GM23338 (cell line): Measurements from ENCODE around the gene RNASET2. TPM values are rescaled to one million over a fixed set of nuclear protein-coding genes. Genes with fewer than 3 reads are reported as not detected.

Experiments
- ATAC-seq: fragments of 200-7000 bp; cut with Tn5 transposase; 3 replicates; pipeline ENCODE4 v1.9.1; 2020
- DNase-seq: peaks from one replicate; pipeline ENCODE4 v3.0.0-alpha.2; 2015; ENCODE audit warnings: low spot score
- H2AFZ ChIP-seq: fragments of 200-600 bp; sonication (generic); 2 replicates; pipeline ENCODE4 v1.8.0; 2016; ENCODE audit warnings: antibody characterized with exemption, mild to moderate bottlenecking, moderate library complexity
- H3F3A ChIP-seq: fragments of 200-600 bp; sonication (generic); replicated peaks from 2 replicates; pipeline ENCODE4 v1.8.0; 2017; ENCODE audit warnings: antibody characterized with exemption, mixed run types, low read depth
- H3K27ac ChIP-seq: fragments of 200-600 bp; sonication (generic); 2 replicates; pipeline ENCODE4 v1.6.1; 2016; ENCODE audit warnings: low read depth
- H3K27me3 ChIP-seq: fragments of 200-600 bp; sonication (generic); 2 replicates; pipeline ENCODE4 v1.8.0; 2016; ENCODE audit warnings: mild to moderate bottlenecking, mixed run types, moderate library complexity; ENCODE audit not compliant: insufficient read depth
- H3K36me3 ChIP-seq: fragments of 200-600 bp; sonication (generic); 2 replicates; pipeline ENCODE4 v1.8.0; 2016; ENCODE audit warnings: mild to moderate bottlenecking; ENCODE audit not compliant: insufficient read depth
- H3K4me1 ChIP-seq: fragments of 200-600 bp; sonication (generic); 2 replicates; pipeline ENCODE4 v1.8.0; 2016; ENCODE audit warnings: mild to moderate bottlenecking, moderate library complexity; ENCODE audit not compliant: insufficient read depth
- H3K4me2 ChIP-seq: fragments of 200-600 bp; sonication (generic); 2 replicates; pipeline ENCODE4 v1.7.1; 2017; ENCODE audit warnings: mixed run types
- H3K4me3 ChIP-seq: fragments of 200-600 bp; sonication (generic); 2 replicates; pipeline ENCODE4 v1.6.1; 2016; ENCODE audit warnings: mixed run types
- H3K79me2 ChIP-seq: fragments of 200-600 bp; sonication (generic); replicated peaks from 2 replicates; pipeline ENCODE4 v1.8.0; 2017; ENCODE audit warnings: mild to moderate bottlenecking; ENCODE audit not compliant: insufficient read depth
- H3K9me2 ChIP-seq: fragments of 200-600 bp; sonication (generic); 2 replicates; pipeline ENCODE4 v1.8.0; 2017; ENCODE audit not compliant: insufficient read depth
- H4K20me1 ChIP-seq: fragments of 200-600 bp; sonication (generic); replicated peaks from 2 replicates; pipeline ENCODE4 v1.8.0; 2017; ENCODE audit warnings: mild to moderate bottlenecking; ENCODE audit not compliant: insufficient read depth
- H3K27ac Mint-ChIP-seq: 2 replicates; pipeline ENCODE4 v1.8.0; 2020; ENCODE audit warnings: inconsistent platforms, mild to moderate bottlenecking, moderate library complexity, mixed read lengths
- H3K27me3 Mint-ChIP-seq: 3 replicates; pipeline ENCODE4 v1.8.0; 2022; ENCODE audit warnings: low read depth, mild to moderate bottlenecking, moderate library complexity, mixed read lengths, inconsistent platforms; ENCODE audit not compliant: insufficient read depth, poor library complexity
- H3K36me3 Mint-ChIP-seq: 3 replicates; pipeline ENCODE4 v1.8.0; 2021; ENCODE audit warnings: low read depth, mild to moderate bottlenecking, inconsistent platforms, moderate library complexity, mixed read lengths
- H3K4me1 Mint-ChIP-seq: 3 replicates; pipeline ENCODE4 v1.8.0; 2020; ENCODE audit warnings: mild to moderate bottlenecking, inconsistent platforms, mixed read lengths
- H3K4me3 Mint-ChIP-seq: 3 replicates; pipeline ENCODE4 v1.8.0; 2021; ENCODE audit warnings: moderate library complexity, mild to moderate bottlenecking, inconsistent platforms, mixed read lengths
- H3K9me3 Mint-ChIP-seq: 3 replicates; pipeline ENCODE4 v1.8.0; 2020; ENCODE audit warnings: moderate library complexity, mild to moderate bottlenecking, inconsistent platforms, mixed read lengths
- CREB1 ChIP-seq: fragments of 250-450 bp; sonication (Bioruptor Pico); IDR thresholded peaks from 2 replicates; pipeline ENCODE4 v1.5.0; 2020; ENCODE audit warnings: low read depth, mild to moderate bottlenecking, moderate library complexity
- EZH2 ChIP-seq: fragments of 200-600 bp; sonication (generic); IDR thresholded peaks from one replicate; pipeline ENCODE4 v1.8.0; 2017; ENCODE audit warnings: antibody characterized with exemption, mild to moderate bottlenecking, low read depth; ENCODE audit not compliant: unreplicated experiment
- EZH2phosphoT487 ChIP-seq: fragments of 200-600 bp; sonication (generic); IDR thresholded peaks from one replicate; pipeline ENCODE4 v1.8.1; 2018; ENCODE audit warnings: antibody characterized with exemption; ENCODE audit not compliant: unreplicated experiment
- JUNB ChIP-seq: IDR thresholded peaks from one replicate; pipeline ENCODE4 v1.6.1; 2016; ENCODE audit warnings: antibody characterized with exemption; ENCODE audit not compliant: unreplicated experiment
- NANOG ChIP-seq: IDR thresholded peaks from 2 replicates; pipeline ENCODE4 v1.6.1; 2016; ENCODE audit warnings: antibody characterized with exemption, borderline replicate concordance
- POLR2AphosphoS5 ChIP-seq: IDR thresholded peaks from 2 replicates; pipeline ENCODE4 v1.6.1; 2016; ENCODE audit warnings: antibody characterized with exemption, low read depth
- STAT1 ChIP-seq: IDR thresholded peaks from one replicate; pipeline ENCODE4 v1.6.1; 2016; ENCODE audit warnings: antibody characterized with exemption; ENCODE audit not compliant: unreplicated experiment
- ZNF114 ChIP-seq: fragments of 250-450 bp; sonication (Bioruptor Pico); IDR thresholded peaks from 2 replicates; pipeline ENCODE4 v1.5.0; 2020; ENCODE audit warnings: mild to moderate bottlenecking, moderate library complexity
- ZNF331 ChIP-seq: fragments of 250-450 bp; sonication (Bioruptor Pico); IDR thresholded peaks from 2 replicates; pipeline ENCODE4 v1.5.0; 2020; ENCODE audit warnings: low read depth, mild to moderate bottlenecking, moderate library complexity
- polyA plus RNA-seq: library from polyadenylated mRNA; unstranded; fragments of >200 nt; fragmentation: Nextera tagmentation; extraction: Ambion mirVana; gene quantifications from 2 replicates; pipeline ENCODE4 v1.2.1, GENCODE V29; 2016
- total RNA-seq: library from RNA; depleted of rRNA; stranded (reverse); fragments of >200 nt; shearing (Covaris generic); gene quantifications from 2 replicates; pipeline ENCODE4 v1.2.3, GENCODE V29; 2014
- TF ChIP-seq, protein P1 (sequence below): IDR thresholded peaks from one replicate; pipeline ENCODE4 v1.6.1; 2018; ENCODE audit warnings: antibody characterized with exemption; ENCODE audit not compliant: unreplicated experiment
- TF ChIP-seq, protein P2 (sequence below): fragments of 250-450 bp; sonication (Bioruptor Pico); IDR thresholded peaks from 2 replicates; pipeline ENCODE4 v1.5.0; 2020; ENCODE audit warnings: mild to moderate bottlenecking, moderate library complexity
- TF ChIP-seq, protein P3 (sequence below), 2 experiments: fragments of 200-600 bp in 1 of 2; sonication (generic) in 1 of 2; conservative IDR thresholded peaks; 2 replicates each; pipeline versions ENCODE4 v1.5.1 to v1.6.1; 2016 to 2017; ENCODE audit warnings: antibody characterized with exemption in 2 of 2, low read depth in 2 of 2, mild to moderate bottlenecking in 2 of 2, moderate library complexity in 1 of 2
- TF ChIP-seq, protein P4 (sequence below): IDR thresholded peaks from 2 replicates; pipeline ENCODE4 v1.6.1; 2016; ENCODE audit warnings: antibody characterized with exemption

Gene RNASET2
- total and polyA plus RNA-seq, 2 experiments from 2014 or later = 40.5 to 62.8 TPM

DNA sequence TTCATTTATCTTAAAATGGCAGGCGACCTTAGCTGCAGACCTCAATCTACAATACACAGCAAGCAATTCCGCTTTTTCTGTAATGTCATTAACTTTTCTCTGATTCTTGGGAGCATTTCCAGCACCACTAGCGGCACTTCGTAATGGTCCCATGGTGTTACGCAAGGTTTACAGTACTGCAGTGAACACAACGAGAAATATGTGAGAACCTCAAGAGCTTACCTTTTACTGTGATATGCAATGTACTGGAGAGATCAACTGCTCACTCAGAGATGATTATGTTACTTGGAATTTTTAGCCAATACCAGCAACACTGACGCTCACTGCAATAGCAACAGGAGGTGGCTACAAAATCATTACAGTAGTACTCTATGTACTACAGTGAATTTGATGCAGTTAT, 40.1 kb upstream of the RNASET2 start:
- Histone ChIP-seq H3K4me3 (no peak overlapping the region), H3K9me2 (no peaks in the 10 kb centered on the region), H3K4me1 (peaks cover 11% of the 10 kb centered on the region), H3K79me2 (peaks cover 81% of the 10 kb centered on the region), H3K36me3 (no peaks in the 10 kb centered on the region; the same call in 1 of the 2 replicates), H2AFZ (no peak overlapping the region), H4K20me1 (peaks cover 15% of the 10 kb centered on the region), H3K27me3 (no peaks in the 10 kb centered on the region), H3K4me2 (no peak overlapping the region), H3F3A (peaks cover 5% of the 10 kb centered on the region; the same call in 1 of the 2 replicates), H3K27ac (no peak overlapping the region)
- H3K27ac Mint-ChIP-seq = no peak overlapping the region
- no peak overlapping the region for H3K4me3 Mint-ChIP-seq
- TF ChIP-seq JUNB (no peak), CREB1 (CRISPR knock-in tag) (no peak), POLR2AphosphoS5 (no peak), ZNF331 (CRISPR knock-in tag) (no peak), ZNF114 (no peak), EZH2 (no peak), EZH2phosphoT487 (no peak), STAT1 (no peak), NANOG (no peak)
- TF ChIP-seq, protein P1, sequence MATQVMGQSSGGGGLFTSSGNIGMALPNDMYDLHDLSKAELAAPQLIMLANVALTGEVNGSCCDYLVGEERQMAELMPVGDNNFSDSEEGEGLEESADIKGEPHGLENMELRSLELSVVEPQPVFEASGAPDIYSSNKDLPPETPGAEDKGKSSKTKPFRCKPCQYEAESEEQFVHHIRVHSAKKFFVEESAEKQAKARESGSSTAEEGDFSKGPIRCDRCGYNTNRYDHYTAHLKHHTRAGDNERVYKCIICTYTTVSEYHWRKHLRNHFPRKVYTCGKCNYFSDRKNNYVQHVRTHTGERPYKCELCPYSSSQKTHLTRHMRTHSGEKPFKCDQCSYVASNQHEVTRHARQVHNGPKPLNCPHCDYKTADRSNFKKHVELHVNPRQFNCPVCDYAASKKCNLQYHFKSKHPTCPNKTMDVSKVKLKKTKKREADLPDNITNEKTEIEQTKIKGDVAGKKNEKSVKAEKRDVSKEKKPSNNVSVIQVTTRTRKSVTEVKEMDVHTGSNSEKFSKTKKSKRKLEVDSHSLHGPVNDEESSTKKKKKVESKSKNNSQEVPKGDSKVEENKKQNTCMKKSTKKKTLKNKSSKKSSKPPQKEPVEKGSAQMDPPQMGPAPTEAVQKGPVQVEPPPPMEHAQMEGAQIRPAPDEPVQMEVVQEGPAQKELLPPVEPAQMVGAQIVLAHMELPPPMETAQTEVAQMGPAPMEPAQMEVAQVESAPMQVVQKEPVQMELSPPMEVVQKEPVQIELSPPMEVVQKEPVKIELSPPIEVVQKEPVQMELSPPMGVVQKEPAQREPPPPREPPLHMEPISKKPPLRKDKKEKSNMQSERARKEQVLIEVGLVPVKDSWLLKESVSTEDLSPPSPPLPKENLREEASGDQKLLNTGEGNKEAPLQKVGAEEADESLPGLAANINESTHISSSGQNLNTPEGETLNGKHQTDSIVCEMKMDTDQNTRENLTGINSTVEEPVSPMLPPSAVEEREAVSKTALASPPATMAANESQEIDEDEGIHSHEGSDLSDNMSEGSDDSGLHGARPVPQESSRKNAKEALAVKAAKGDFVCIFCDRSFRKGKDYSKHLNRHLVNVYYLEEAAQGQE = no peak
- TF ChIP-seq, protein P2, sequence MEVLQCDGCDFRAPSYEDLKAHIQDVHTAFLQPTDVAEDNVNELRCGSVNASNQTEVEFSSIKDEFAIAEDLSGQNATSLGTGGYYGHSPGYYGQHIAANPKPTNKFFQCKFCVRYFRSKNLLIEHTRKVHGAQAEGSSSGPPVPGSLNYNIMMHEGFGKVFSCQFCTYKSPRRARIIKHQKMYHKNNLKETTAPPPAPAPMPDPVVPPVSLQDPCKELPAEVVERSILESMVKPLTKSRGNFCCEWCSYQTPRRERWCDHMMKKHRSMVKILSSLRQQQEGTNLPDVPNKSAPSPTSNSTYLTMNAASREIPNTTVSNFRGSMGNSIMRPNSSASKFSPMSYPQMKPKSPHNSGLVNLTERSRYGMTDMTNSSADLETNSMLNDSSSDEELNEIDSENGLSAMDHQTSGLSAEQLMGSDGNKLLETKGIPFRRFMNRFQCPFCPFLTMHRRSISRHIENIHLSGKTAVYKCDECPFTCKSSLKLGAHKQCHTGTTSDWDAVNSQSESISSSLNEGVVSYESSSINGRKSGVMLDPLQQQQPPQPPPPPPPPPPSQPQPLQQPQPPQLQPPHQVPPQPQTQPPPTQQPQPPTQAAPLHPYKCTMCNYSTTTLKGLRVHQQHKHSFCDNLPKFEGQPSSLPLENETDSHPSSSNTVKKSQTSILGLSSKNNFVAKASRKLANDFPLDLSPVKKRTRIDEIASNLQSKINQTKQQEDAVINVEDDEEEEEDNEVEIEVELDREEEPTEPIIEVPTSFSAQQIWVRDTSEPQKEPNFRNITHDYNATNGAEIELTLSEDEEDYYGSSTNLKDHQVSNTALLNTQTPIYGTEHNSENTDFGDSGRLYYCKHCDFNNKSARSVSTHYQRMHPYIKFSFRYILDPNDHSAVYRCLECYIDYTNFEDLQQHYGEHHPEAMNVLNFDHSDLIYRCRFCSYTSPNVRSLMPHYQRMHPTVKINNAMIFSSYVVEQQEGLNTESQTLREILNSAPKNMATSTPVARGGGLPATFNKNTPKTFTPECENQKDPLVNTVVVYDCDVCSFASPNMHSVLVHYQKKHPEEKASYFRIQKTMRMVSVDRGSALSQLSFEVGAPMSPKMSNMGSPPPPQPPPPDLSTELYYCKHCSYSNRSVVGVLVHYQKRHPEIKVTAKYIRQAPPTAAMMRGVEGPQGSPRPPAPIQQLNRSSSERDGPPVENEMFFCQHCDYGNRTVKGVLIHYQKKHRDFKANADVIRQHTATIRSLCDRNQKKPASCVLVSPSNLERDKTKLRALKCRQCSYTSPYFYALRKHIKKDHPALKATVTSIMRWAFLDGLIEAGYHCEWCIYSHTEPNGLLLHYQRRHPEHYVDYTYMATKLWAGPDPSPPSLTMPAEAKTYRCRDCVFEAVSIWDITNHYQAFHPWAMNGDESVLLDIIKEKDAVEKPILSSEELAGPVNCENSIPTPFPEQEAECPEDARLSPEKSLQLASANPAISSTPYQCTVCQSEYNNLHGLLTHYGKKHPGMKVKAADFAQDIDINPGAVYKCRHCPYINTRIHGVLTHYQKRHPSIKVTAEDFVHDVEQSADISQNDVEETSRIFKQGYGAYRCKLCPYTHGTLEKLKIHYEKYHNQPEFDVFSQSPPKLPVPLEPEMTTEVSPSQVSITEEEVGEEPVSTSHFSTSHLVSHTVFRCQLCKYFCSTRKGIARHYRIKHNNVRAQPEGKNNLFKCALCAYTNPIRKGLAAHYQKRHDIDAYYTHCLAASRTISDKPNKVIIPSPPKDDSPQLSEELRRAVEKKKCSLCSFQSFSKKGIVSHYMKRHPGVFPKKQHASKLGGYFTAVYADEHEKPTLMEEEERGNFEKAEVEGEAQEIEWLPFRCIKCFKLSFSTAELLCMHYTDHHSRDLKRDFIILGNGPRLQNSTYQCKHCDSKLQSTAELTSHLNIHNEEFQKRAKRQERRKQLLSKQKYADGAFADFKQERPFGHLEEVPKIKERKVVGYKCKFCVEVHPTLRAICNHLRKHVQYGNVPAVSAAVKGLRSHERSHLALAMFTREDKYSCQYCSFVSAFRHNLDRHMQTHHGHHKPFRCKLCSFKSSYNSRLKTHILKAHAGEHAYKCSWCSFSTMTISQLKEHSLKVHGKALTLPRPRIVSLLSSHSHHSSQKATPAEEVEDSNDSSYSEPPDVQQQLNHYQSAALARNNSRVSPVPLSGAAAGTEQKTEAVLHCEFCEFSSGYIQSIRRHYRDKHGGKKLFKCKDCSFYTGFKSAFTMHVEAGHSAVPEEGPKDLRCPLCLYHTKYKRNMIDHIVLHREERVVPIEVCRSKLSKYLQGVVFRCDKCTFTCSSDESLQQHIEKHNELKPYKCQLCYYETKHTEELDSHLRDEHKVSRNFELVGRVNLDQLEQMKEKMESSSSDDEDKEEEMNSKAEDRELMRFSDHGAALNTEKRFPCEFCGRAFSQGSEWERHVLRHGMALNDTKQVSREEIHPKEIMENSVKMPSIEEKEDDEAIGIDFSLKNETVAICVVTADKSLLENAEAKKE (CRISPR knock-in tag) = no peak
- TF ChIP-seq, protein P3, sequence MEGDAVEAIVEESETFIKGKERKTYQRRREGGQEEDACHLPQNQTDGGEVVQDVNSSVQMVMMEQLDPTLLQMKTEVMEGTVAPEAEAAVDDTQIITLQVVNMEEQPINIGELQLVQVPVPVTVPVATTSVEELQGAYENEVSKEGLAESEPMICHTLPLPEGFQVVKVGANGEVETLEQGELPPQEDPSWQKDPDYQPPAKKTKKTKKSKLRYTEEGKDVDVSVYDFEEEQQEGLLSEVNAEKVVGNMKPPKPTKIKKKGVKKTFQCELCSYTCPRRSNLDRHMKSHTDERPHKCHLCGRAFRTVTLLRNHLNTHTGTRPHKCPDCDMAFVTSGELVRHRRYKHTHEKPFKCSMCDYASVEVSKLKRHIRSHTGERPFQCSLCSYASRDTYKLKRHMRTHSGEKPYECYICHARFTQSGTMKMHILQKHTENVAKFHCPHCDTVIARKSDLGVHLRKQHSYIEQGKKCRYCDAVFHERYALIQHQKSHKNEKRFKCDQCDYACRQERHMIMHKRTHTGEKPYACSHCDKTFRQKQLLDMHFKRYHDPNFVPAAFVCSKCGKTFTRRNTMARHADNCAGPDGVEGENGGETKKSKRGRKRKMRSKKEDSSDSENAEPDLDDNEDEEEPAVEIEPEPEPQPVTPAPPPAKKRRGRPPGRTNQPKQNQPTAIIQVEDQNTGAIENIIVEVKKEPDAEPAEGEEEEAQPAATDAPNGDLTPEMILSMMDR (conservative IDR thresholded peaks at IDR 0.05; ENCODE audit: low read depth in 2 of 2) = no peak
- TF ChIP-seq, protein P4, sequence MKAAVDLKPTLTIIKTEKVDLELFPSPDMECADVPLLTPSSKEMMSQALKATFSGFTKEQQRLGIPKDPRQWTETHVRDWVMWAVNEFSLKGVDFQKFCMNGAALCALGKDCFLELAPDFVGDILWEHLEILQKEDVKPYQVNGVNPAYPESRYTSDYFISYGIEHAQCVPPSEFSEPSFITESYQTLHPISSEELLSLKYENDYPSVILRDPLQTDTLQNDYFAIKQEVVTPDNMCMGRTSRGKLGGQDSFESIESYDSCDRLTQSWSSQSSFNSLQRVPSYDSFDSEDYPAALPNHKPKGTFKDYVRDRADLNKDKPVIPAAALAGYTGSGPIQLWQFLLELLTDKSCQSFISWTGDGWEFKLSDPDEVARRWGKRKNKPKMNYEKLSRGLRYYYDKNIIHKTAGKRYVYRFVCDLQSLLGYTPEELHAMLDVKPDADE = no peak
- DNase-seq = no peak
- H3K36me3 Mint-ChIP-seq = peaks cover 57% of the 10 kb centered on the region
- no peak for ATAC-seq
- H3K4me1 Mint-ChIP-seq = peaks cover 31% of the 10 kb centered on the region
- no peaks in the 10 kb centered on the region for H3K9me3 Mint-ChIP-seq
- H3K27me3 Mint-ChIP-seq = peaks cover 3% of the 10 kb centered on the region
